Transverse colon (tissue), 4 donors: ENCODE measurements around the gene SLC25A24.

Experiments used
- EP300 ChIP-seq: sonication (generic); formaldehyde crosslinking; IDR thresholded peaks from one replicate; pipeline ENCODE4 v1.6.1; 2017; ENCODE audit warnings: antibody characterized with exemption, low read depth
- POLR2A ChIP-seq: fragments of 450-650 bp; IDR thresholded peaks from one replicate; pipeline ENCODE4 v1.6.1; 2016; ENCODE audit warnings: antibody characterized with exemption, mild to moderate bottlenecking, moderate library complexity
- POLR2AphosphoS5 ChIP-seq, 3 donors: sonication (generic); formaldehyde crosslinking; IDR thresholded peaks; one replicate each; pipeline ENCODE4 v1.6.1; 2016; ENCODE audit warnings: antibody characterized with exemption in 3 of 3
- TF ChIP-seq, protein P1 (sequence below), 5 experiments: fragments of 200-600 bp in 3 of 5; fragments of 450-650 bp in 2 of 5; sonication (generic) in 3 of 5; IDR thresholded peaks; 1 replicate in 2 of 5; 2 replicates in 3 of 5; pipeline ENCODE4 v1.5.1; 2016 to 2017; ENCODE audit warnings: antibody characterized with exemption in 5 of 5, inconsistent platforms in 3 of 5, mild to moderate bottlenecking in 2 of 5, moderate library complexity in 1 of 5

DNA sequence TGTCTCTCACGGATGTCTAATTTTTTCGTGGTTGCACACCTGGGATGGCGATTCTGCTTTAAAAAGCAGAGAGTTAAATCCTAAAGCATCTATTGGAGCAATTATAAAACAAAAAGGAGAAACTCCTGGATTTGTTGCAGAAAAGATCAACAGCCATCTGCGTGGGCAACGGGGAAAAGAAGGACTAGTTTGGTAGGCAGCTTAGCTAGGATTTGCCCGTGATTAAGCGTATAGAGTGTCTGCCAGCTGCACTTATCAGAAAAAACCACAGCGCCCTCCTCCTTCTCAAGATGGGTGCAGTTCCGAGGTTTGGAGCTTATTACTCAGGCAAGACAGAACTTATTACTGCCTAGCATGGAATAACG lies 526 bp upstream of the SLC25A24 start:
- TF ChIP-seq, protein P1, sequence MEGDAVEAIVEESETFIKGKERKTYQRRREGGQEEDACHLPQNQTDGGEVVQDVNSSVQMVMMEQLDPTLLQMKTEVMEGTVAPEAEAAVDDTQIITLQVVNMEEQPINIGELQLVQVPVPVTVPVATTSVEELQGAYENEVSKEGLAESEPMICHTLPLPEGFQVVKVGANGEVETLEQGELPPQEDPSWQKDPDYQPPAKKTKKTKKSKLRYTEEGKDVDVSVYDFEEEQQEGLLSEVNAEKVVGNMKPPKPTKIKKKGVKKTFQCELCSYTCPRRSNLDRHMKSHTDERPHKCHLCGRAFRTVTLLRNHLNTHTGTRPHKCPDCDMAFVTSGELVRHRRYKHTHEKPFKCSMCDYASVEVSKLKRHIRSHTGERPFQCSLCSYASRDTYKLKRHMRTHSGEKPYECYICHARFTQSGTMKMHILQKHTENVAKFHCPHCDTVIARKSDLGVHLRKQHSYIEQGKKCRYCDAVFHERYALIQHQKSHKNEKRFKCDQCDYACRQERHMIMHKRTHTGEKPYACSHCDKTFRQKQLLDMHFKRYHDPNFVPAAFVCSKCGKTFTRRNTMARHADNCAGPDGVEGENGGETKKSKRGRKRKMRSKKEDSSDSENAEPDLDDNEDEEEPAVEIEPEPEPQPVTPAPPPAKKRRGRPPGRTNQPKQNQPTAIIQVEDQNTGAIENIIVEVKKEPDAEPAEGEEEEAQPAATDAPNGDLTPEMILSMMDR (IDR thresholded peaks at IDR 0.05), result peak in 2 of 5 experiments; percentile 8 to 27
- no peak for TF ChIP-seq POLR2A
- TF ChIP-seq POLR2AphosphoS5 (IDR thresholded peaks at IDR 0.05), result no peak
- TF ChIP-seq EP300, result no peak
